LoVo (cell line): Measurements from ENCODE around the gene PDGFB.
A peak's percentile ranks its signal among the peaks of the same experiment; 100 is the strongest.

Experiments
- DNase-seq: peaks from one replicate; pipeline ENCODE4 v3.0.0-alpha.2; 2016; ENCODE audit warnings: low spot score

PDGFB gene

GRCh38 chr22:39174498-39175352 is 70.1 kb downstream of the PDGFB start:
- peak; percentile 45 for DNase-seq

GRCh38 chr22:39173787-39174497 is 70.8 kb downstream of the PDGFB start:
- no peak for DNase-seq
